NB4 (cell line): ENCODE data around the gene METRNL.

ENCODE experiments used
- CTCF ChIP-seq: IDR thresholded peaks from one replicate; pipeline ENCODE4 v1.5.1; 2012; ENCODE audit warnings: low read depth, low read length
- POLR2A ChIP-seq: IDR thresholded peaks from 2 replicates; pipeline ENCODE4 v1.6.1; 2011; ENCODE audit warnings: mild to moderate bottlenecking; ENCODE audit not compliant: insufficient read length; ENCODE audit errors: extremely low read depth
- TF ChIP-seq, protein P1 (sequence below): IDR thresholded peaks from 2 replicates; pipeline ENCODE4 v1.6.1; 2011; ENCODE audit warnings: low read depth, low read length

- no peak for TF ChIP-seq POLR2A
- TF ChIP-seq CTCF: no peak
- TF ChIP-seq, protein P1, sequence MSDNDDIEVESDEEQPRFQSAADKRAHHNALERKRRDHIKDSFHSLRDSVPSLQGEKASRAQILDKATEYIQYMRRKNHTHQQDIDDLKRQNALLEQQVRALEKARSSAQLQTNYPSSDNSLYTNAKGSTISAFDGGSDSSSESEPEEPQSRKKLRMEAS: no peak
These were observed 36.9 kb downstream of the METRNL start for GRCh38 chr17:83116311-83116771.
